HL-60/S4 (cell line): Measurements from ENCODE around the gene AGXT2.
"Not testable (repeated sequence)": the region's sequence is repeated elsewhere in the genome, so short reads cannot be mapped to it uniquely, and the experiment has no call there.

Experiments used
- in situ Hi-C: fragments of 300-500 bp; cut with MboI; formaldehyde crosslinking; loops from 2 replicates; pipeline ENCODE4 v1.14.3; 2022; ENCODE audit warnings: low sequenced_read_pairs

Gene AGXT2

DNA sequence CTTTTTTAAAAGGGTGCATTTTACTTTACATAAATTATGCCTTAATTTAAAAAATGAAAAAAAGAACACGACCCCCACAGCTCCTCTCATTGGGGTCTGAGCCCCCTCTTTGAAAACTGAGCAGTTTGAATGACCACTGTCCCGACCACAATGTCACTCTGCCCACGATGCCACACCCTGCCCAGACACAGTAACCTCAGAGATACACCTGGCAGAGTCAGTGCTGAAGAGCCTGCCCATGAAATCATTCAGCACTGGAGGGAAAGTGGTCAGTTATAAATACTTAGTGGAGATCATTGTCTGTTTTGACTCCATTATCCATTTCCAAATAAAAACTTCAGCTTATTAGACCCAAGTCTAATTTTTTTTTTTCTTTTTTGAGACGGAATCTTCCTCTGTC, 69.1 kb downstream of the AGXT2 start:
- in situ Hi-C loops = no loop called here

- in situ Hi-C loops = no loop called here
These were observed 69.7 kb downstream of the AGXT2 start for GRCh38 chr5:34977934-34978613.

GRCh38 chr5:34976347-34976746, 71.4 kb downstream of the AGXT2 start:
- in situ Hi-C loops = no loop called here

- in situ Hi-C loops = not testable (repeated sequence)
These were observed 76.1 kb downstream of the AGXT2 start for GRCh38 chr5:34971655-34972054.

DNA sequence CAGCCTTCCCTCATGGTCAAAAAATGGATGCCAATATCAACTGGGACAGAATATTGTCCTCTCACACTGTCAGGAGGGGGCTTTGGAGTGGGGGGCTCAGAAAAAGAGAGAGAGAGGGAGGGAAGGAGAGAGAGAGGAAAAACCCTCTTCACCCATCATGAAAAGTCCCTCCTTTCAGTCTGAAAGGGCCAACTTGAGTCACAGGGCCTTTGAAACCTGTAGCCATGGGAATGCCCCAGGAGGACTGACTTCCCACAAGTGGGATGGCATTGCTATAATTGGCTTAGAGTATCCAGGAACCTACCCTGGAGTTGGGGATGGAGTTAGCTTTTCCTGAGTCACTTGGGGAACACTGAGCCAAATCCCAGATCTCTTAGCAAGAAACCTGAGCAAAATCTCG, 77.2 kb downstream of the AGXT2 start:
- in situ Hi-C loops = no loop called here

- in situ Hi-C loops = no loop called here
These were observed 79.5 kb downstream of the AGXT2 start for GRCh38 chr5:34968258-34968657.

- in situ Hi-C loops = no loop called here
These were observed 80.2 kb downstream of the AGXT2 start for GRCh38 chr5:34967540-34967939.

DNA sequence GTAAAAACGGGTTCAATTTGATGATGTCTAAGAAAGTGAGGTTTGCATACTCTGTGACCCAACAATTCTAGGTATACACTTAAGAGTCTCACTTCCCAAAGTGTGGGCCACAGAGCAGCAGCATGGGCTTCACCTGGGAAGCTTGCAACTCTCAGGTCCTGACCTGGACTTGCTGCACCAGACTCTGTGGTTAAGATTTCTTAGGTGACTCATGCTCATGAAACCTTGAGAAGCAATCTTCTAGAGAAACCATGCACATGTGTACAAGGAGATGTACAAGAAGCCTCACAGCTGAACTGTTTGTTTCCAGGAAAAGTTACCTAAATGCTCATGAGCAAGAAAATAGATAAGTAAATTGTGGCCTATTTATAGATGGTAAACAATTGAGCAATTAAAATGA, 88.4 kb downstream of the AGXT2 start:
- in situ Hi-C loops = no loop called here

- in situ Hi-C loops = no loop called here
These were observed 89.7 kb downstream of the AGXT2 start for GRCh38 chr5:34957857-34958690.

DNA sequence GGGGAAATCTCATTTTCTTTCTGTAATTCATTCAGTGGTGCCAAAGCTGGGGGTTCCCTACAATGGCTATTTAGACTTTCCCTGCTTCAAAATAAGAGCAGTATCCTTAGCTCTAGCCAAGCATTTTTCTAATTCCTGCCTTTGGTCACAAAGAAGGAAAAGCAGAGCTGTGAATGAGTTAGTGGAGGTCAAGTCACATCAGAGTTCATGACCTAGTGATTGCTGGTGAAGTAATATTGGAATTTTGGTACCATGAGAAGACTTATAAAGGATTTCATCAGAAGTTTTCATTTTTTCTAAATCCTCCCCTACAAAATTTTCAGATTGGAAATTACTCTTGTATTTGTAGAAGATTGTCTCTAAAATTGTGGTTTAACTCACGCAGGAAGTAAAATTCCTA, 90.4 kb downstream of the AGXT2 start:
- in situ Hi-C loops = no loop called here
